Measurements from ENCODE around the gene FXYD6.

GRCh38 chr11:117910525-117910924 lies 34.1 kb upstream of the FXYD6 start:
- TF ChIP-seq POLR2AphosphoS5 (IDR thresholded peaks at IDR 0.05; ENCODE audit: borderline replicate concordance, low read depth, low read length) (no peak), EZH2 (IDR thresholded peaks at IDR 0.05) (no peak), FOXP2 (optimal IDR thresholded peaks at IDR 0.05; ENCODE audit: control extremely low read depth, extremely low read length, insufficient read depth) (no peak)
